HG03439 (cell line): Measurements from ENCODE around the gene CADPS.
"Not testable (repeated sequence)": the region's sequence is repeated elsewhere in the genome, so short reads cannot be mapped to it uniquely, and the experiment has no call there.

ENCODE experiments used
- ATAC-seq: cut with Tn5 transposase; IDR thresholded peaks from one replicate; pipeline ENCODE4 v1.9.1; 2021; ENCODE audit warnings: mild to moderate bottlenecking, moderate library complexity; ENCODE audit not compliant: unreplicated experiment

Gene CADPS

DNA sequence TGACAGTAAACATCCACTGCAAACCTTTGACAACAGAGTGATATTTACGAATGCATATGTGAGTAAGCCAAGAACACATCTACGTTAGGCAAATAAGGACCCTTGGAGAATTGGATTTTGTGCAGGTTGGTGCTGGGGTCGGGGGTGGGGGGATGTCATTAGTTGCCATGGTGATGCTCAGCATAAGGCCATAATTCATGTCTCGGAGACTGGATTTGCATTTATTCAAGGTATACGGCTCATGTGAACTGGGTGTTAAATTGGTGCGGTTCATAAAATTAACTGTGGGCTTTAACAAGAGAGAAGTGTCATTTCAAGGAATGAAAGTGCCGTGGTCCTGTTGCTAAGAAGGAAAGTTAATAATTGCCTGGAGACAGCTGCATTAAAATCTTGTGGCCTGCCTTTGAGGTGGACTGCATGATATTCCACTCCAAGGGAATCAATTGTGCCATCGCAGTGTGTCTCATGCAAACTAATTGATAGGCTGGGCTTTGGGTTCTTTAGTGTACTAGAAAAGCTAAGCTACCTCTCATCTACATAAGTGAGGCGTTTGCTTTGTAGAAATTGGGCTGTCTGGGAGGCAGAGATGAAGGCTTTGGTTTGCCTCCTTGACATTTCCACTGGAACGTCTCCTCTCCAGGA is 273.0 kb downstream of the CADPS start:
- ATAC-seq: no peak

DNA sequence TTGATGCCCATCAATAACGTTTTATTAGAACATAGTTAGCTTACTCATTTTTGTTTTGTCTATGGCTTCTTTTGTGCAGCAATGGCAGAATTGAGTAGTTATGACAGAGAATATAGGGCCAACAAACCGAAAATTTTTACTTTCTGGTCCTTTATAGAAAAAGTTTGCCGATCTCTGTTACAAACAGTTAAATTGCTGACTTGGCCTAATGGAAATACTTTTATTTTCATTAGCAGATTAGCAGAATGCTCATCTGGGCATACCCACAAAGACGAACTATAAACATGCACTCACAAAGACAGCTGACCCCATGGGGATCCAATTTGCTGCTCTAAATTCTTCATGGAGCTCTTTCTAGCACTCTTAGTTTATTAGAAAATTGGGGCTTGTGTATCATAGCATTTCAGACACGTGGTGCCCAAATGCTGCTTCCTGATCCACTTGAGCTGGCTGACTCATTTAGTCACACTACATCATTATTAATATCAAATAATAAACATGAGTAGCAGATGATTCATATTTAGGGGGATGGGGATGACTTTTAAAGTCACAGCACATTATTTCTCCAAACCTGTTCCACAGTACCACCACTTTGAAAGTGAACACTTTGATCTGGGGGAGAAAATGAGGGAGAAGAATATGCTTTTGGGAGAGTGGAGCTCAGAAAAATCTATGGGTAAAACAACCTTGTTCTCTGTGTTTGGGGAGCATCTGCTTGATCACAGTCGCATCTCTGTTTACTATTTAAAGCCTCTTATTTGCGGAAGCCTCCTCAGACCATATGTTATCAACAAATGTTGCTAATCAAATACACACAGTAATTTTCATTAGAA is 273.8 kb downstream of the CADPS start:
- no peak for ATAC-seq

DNA sequence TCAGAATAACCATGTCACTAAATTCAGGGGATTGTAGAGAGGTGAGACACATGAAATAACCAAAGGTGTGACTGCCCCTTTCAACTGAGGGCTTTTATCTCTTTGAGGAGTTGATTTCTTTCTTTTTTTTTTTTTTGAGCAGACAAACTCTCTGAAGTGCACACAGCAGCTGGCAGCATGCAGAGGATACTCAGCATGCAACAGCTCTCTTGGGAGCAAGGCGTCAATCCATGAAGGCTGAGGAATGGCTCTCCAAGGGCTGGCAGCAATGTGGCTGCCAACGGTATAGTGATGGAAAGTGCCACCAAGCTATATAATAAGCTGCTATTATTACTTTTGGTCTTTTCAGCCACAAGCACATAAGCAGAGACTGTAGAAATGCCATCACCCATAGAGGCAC is 275.2 kb downstream of the CADPS start:
- no peak for ATAC-seq

DNA sequence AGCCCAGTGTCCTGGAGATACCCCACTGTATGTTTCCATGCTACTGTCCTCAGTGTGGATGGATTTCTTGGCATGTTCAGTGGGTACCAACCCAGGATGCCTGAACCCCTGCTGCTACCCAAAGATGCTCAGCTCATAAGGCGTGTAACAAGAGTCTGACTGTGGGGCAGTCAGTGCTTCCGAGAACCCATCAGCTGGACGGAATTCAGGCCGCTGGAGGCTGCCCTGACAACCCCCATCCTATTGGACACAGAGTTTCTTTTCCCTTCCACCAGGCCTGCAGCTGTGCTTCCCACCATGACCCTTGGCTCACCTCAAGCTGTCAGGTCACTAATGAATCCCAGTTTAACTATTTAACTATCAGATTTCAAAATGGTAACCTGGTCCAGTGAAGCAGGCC is 277.7 kb downstream of the CADPS start:
- ATAC-seq: no peak

DNA sequence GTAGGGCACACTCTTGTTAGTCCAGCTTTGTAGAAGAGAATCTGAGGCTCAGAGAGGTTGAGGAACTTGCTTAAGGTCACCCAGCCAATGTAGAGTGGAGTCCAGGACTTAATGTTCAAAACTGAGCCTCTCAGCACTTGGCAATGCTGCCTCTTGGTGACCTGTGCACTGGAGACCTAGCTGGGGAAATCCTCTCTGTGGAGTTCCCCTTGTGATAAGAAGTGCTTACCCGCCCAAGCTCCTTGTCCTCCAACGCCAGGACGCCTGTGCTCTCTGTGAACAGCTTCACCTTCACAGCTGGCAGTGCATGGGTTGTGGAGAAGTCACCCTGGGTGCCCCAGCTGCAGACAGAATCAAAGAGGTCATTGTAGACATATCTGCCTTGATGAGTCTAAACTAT is 282.8 kb downstream of the CADPS start:
- no peak for ATAC-seq

DNA sequence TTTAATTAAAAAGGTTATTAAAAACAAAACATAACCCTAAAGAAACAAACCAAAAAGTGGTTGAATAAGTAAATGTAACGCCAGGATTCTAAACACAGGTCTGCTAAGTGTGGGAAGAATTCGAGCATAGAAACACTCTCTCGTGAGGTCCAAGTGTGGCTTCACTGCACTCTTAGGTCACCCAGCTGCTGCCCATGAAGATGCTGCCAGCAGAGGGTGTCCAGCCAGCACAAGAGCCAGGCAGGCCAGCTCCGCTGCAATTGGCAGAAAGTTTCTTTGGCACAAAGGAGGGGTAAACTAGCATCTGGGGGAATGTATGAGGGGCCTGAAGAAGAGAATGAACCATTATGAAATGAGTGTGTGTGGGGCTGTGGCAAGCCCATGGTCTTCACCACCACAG is 286.1 kb downstream of the CADPS start:
- ATAC-seq: no peak

DNA sequence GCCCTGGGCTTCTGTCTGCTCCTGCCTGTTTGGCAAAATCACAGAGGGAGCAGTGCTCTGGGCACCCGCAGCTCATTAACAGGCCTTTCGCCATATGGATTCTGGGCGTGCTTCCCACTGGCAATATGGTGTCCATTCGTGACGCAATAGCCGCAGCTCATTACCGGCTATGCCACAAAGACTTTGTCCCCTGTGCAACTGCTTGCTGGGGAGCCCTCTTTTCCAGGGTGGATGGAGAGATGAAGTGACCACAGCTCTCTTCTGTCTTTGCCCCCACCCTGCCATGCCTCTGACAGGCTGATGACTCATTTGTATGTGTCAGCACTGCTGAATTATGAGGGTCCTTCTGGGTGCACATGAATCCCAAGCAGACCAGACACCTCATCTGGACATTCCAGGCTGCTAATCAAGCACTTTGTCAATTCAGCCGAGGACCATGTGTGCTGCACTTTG is 287.6 kb downstream of the CADPS start:
- ATAC-seq: no peak

DNA sequence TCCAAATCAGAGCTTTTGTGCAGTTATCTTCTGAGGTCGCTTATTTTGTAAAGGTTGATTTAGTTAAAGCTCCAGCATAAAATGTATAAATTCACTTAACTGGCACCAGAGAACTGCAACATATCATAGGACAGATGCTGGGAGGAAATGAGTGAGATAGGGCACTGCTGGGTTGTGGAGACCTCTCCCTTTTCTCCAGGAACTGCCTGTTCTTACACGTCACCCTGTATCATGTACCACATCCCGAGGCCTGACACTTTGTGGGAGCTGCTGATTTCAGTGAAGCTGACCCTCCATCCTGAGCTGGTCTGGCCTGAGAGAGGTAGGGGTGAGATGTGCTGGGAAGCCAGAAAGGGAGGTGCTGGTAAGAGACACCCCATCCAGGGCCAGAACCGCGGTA is 288.0 kb downstream of the CADPS start:
- ATAC-seq: no peak

DNA sequence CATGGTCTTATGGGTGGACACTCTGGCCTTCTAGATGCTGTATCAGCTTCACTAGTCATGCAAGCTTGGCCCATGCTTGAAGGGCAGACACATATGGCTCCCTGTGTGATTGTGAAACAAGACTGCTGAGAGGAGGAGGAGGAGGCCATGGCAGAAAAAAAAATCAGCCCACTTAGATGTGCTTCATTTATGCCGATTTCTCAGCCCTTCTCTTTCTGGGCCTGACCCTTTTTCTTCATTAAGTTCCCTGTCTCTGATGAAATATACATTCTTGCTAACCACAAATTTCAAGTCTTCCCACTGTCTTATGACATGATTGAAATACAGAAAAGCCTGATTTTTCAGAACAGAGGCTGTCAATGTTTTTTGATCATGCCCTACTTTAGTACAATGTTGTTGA is 288.9 kb downstream of the CADPS start:
- no peak for ATAC-seq

DNA sequence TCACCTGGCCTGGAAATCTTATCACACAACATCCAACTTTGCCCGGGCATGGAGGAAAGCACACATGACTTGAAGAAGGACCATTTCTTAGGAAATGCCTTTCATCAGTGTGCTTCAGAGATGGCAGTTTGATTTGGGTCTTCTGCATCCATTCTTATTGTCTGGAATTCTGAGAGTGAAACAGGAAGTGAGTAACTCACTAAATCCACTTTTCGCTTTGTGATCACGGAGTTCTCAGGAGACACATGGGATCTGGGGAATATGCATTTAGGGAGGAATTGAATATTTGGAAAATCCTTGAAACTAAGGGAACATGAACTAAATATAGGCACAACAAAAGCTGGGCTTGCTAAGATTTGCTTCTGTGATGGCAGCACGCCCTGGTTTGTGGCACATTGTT is 289.4 kb downstream of the CADPS start:
- ATAC-seq: no peak

DNA sequence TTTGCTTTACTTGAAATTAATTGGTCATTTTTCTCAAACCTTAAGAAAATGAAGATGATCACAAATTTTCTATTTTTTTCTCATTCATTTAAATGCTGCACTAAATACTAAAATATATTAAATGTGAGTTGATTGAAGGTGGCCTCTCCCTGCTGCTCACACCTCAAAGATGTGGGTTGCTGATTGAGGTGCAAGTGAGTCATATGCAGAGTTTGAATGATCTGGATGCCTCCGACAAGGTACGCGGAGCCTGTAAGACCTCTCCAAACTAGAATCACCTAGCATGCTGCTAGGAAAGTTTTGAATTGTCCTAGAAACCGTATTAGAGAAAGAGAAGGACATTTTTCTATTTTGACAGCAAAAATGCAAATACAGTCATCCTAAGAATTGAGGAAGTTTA is 290.6 kb downstream of the CADPS start:
- no peak for ATAC-seq

DNA sequence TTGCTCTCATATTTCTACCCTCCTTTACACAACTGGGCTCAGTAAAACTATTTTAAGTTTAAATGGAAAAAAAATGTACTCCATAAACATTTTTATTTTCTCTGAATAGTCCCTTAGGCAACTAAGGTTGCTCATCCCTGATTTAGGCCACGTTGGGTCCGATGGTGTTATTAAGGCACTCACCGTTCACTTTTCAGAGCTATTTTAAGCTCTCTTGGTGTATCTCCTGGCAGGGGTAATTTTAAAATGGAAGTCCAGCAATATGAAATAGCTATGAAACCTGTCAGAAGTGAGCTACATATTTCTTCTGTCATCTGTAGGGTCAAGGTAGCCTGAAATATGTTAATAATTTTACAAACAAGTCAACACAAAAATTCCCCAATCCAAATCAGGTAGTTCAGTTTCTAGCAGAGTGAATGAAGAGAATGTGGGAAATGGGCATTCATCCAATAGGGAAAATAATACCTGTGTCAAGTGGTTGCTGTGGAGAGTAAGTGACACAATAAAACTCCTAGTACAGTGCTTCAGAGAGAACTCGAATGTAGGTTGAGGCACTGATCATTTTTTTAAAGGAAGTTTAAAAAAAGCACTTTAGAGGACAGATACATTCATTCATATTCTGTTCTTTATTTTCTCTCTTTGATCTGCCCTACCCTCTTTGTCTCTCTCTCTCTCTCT is 292.6 kb downstream of the CADPS start:
- ATAC-seq: no peak

DNA sequence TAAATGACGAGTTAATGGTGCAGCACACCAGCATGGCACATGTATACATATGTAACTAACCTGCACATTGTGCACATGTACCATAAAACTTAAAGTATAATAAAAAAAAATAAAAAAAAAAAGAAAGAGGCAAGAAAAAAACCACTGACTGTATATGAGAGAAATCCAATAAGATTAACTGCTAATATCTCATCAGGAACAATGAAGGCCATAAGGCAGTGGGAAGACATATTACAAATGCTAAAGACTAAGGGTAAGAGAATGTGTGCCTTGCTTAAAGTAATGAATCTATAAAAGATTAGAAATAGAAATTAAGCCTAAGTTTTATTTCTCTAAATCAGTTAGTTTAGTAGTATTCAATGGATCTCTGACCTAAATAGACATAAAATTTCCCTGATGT is 294.7 kb downstream of the CADPS start:
- ATAC-seq: not testable (repeated sequence)

DNA sequence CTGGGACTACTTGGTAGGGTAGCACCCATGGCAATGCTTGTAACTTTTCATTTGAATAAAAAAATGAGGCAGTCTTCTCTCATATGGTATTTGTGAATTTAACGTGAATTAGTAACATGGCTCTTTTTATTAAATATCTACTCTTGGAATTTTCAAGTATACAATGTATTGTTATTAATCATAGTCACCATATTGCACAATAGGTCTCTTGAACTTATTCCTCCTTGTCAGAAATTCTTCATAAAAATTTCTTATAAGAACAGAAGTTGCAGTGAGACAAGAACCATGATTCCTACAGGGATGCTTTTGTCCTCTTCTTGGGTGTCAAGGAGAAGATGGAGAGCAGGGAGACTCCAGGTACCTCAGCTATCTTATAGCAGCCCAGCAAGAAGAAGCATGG is 298.1 kb downstream of the CADPS start:
- no peak for ATAC-seq

DNA sequence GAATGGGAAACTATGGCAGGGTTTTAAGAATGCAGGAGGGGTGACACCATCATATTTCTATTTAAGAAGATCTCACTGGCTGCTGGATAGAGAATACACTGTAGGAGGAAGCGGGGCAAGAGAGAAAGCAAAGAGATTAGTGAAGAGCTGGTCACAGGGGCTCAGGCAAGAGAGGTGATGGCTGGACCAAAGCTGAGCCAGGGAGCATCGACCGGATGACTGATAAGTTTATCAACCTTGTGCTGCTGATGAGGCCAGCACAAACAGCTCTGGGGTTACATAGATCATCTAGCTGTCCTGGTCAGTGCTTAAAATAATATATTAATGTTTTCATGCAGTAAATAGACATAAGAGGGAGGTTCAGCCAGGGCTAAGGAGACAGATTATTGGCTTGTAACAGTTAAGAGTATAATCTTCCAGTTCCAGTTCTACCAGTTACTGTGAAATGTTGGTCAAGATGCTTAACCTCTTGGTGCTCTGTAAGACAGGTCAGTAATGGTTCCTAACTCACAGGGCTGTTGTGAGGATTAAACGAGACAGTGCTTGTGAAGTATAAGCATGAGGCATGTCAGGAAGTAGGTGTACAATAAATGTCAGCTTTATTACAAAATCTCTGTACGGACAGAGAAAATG is 300.8 kb downstream of the CADPS start:
- no peak for ATAC-seq

DNA sequence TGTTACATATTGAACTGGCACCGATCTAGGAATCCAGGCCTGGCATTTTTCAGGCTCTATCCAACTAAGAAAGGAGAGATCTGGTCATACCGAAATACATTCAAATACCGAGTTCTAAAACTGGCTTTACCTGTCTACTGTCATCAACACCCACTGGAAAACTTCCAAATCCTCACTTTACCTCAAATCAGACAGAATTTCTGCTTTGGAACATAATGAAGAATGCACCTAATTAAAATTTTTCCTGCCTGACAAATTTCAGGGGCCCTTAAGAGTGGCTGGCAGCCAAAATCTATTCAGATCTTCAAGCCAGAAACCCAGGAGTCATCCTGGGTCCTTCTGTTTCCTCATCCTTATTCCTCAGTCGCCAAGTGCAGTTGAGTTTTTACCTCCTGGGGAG is 303.3 kb downstream of the CADPS start:
- ATAC-seq: no peak

DNA sequence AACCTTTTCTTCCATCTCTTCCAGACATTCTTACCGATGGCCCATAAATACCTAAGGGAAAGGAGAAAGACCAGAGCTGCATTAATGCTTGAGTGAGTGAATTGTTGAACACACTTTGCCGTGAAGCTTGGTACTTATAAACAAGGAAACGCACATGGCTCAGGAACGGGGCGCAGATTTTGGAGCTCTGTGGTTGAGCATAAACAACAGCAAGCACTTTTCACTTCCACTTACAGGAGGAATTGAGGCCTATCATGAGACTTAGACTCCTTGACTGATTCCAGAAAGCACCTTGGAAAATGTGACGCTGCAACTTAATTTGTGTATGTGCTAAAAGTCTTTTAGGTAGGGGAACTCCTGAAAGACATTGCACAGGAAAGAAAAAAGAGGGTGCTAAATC is 304.3 kb downstream of the CADPS start:
- no peak for ATAC-seq

DNA sequence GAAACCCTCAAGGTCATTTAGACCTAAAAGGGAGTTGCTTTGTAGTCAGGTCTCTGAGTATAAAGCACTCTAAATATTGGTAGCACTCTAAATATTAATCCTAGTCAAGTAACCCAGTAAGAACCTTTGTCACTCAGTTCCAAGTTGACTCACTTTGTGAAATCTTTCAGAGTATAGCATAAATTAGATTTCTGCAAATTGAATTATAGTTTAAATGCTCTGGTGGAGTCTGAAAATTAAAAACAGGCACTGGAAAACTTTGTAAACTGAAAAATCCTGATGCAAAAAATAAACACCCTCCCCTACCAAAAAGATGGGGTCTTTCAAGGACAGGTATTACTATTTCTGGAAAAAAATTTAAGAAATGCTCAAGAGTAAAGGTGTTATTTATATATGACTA is 305.6 kb downstream of the CADPS start:
- no peak for ATAC-seq

DNA sequence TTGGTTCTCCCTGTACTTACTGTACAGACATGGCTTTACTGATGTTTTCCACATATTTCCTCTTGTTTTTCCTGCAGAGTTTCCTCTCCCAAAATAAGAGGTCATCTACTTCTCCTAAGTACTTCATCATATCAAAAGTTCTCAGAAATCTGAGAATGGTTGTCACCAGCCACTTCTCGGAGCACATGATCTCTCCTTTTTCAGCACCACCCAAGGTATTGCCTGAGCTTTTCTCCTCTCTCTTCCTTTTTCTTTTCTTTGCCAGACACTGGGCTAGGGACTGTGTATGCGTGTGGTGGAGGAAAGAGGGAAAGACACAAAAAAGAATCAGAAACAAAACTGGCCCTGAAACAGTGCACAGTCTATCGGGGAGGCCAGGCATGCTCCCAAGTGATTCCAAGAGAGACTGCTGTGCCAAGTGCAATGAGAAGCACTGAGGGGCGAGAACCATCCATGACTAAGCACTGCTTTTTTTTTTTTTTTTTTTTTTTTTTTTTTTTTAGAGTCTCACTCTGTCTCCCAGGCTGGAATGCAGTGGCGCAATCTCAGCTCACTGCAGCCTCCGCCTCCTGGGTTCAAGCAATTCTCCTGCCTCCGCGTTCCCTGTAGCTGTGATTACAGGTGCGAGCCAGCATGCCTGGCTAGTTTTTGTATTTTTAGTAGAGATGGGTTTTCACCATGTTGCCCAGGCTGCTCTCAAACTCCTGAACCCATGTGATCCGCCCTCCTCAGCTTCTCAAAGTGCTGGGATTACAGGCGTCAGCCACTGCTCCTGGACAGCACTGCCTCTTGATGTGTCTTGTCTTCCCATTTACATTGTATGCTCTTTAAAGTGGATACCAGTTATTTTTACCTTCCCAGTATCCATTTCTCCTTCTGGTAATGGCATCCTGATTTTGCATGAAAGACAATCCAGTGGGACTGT is 307.9 kb downstream of the CADPS start:
- ATAC-seq: no peak

DNA sequence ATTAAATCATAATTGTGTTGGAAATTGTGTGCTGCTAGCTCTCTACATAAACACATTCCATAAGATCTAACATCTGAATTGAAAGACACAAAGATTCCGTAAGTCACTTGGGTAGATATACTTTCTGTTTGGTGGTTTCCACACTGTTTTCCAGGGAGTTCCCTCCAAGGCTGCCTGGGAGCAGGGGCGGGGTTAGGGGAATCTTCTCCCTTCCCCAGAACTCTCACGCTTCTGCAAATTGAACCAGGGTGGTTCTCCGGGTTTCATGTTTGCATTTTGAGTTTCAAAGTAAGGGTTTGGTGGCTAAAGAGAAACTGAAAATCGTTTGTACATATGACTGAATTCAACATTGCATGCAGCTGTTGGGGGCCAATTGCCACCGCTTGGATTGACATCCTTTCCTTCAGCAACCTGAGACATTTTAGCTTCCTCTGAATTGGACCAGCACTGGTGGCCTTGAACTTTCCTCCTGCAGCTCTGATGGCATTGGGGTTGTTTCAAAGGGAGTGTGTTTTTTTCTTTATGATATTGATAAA is 309.1 kb downstream of the CADPS start:
- no peak for ATAC-seq
